NCI-H1930 (cell line): Measurements from ENCODE around the gene OR5K2.

Source experiments
- DNase-seq, 2 experiments: peaks; one replicate each; lab custom pipeline; 2025; lab: John Stamatoyannopoulos, UW

The OR5K2 gene

GRCh38 chr3:98497381-98497780 lies at the start of gene OR5K2:
Gene OR5K2 (plus strand): TSS chr3:98497681. CDS start chr3:98497681, 0 bp downstream.
- no peak for DNase-seq

GRCh38 chr3:98449606-98450193 lies 47.8 kb upstream of the OR5K2 start:
- no peak for DNase-seq

- no peak for DNase-seq
These were observed 47.1 kb upstream of the OR5K2 start for GRCh38 chr3:98450372-98450771.

GRCh38 chr3:98453827-98454226 lies 43.7 kb upstream of the OR5K2 start:
- no peak for DNase-seq

GRCh38 chr3:98454929-98455328 lies 42.6 kb upstream of the OR5K2 start:
- no peak for DNase-seq

DNA sequence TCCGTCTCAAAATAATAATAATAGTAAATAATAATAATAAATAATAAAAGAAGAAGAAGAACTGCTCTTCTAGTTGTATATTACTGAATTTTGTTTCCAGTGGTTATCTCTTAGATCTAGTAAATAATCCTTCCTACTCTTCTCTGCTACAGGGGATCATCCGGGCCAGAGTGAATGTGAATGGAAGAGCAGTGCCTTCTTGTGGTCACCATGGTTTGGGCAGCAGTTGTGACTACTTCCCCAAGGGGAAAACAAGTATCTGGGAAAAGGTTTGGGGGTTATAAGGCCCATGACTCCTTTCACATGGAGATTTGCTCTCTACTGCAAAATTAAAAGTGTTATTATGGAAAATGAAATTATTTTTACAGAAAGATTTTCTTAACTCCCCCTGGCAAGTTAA lies 39.9 kb upstream of the OR5K2 start:
- DNase-seq: no peak

DNA sequence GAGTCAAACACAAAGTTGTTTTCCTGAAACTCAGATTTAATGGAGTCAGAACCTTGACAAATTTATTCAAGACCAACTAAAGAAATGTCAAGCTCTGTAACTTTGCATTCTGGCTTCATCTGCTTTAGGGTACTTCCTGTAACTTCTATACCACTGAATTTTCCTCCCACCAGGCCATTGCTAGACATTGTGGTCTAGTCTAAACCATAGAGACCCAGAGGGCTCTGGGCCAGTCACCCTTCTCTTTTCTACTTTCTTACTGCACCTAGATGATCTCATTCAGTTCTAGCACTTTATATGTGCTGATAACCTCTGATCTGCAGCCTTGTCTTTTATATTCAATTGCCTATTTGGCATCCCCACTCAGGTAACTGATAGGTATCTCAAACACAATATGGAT lies 37.3 kb upstream of the OR5K2 start:
- DNase-seq: no peak

DNA sequence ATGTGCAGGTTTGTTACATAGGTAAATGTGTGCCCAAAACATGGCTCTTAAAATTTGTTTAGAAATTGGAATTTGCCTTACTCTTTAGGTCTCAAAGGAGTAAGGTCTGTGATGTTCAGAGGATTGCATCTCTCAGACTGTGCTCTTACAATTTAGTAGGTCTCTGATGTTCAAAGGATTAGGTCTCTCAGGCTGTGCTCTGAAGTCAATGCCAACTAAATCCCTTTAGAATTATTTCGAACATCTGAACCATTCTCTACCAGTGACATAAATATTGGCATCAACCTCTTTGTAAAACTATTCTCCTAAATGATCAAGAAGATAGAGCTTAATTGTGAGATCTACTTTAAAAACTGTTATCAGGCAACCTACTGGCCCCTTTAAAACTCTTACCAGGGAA lies 34.6 kb upstream of the OR5K2 start, which contains the start of gene OR5K1:
Gene OR5K1, plus strand, starts transcription at position 301 of the 400 bp plus-strand sequence. CDS start 6,376 bp downstream, outside the sequence.
- no peak for DNase-seq

DNA sequence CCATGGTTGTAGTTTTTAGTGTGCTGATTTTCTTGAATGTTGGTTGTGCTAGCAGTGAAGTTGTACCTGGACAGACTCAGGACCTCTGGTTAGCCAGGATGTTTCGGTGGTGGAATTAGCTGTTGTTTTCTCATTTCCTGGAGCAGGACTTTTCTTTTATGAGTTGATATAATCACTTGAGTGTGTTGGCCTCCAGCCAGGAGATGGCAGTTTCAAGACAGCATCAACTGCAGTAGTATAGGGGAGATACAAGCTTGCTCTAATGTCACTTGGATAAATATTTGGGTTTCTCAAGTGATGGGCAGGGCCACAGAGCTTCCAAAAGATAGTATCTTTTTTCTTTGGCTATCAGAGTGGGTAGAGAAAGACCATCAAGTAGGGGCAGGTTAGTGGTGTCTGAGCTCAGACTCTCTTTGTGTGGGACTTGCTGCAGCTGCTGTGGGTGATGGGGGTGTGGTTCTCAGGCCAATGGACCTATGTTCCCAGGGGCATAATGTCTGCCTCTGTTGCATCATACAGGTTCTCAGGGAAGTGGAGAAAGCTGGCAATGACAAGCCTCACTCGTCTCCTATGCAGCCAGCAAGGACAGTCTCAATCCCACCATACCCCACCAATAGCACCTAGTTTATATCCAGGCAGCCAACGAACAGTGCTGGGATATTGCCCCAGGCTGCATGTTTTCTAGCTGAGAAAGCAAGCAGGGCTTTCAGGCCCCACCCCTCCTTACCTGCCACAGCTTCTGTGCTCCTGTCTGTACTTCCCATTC lies 14.6 kb upstream of the OR5K2 start:
- no peak for DNase-seq

GRCh38 chr3:98483626-98484025 lies 13.9 kb upstream of the OR5K2 start:
- no peak for DNase-seq

DNA sequence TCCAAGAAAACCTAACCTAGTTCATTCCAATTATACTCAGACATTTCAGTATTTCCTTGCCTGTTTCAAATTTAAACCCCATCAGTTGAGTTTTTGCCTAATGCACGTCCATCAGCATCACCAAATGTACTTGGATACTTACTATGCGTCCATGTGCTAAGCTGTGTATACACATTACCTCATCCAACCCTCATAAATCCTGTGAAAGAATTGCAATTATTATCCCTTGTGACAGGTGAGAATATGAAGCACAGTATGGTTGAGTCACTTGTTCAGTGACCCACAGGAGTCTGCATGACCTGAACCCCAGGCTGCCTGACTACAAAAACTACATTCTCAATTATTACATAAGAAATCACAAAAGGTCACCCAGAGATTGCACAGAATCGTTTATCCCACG lies 2.5 kb downstream of the OR5K2 start:
- DNase-seq: no peak

DNA sequence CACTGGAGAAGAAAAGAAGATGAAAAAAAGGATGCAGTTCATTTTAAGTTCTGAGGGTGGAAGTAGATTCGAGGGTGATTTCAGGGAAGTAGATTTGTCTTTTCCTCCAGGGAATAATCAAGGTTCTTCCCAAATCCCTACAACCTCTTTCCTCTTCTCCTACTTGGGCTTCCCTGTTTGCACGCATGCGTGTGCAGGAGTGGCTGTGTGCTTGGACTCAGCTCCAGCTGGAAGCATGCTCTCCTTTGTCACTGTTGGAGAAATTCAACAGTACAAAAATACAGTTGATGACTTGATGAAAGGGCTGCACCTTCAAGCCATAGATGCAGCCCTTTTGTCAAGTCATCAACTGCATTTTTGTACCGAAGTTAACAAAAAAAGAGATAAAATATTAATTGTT lies 3.8 kb downstream of the OR5K2 start:
- DNase-seq: no peak

DNA sequence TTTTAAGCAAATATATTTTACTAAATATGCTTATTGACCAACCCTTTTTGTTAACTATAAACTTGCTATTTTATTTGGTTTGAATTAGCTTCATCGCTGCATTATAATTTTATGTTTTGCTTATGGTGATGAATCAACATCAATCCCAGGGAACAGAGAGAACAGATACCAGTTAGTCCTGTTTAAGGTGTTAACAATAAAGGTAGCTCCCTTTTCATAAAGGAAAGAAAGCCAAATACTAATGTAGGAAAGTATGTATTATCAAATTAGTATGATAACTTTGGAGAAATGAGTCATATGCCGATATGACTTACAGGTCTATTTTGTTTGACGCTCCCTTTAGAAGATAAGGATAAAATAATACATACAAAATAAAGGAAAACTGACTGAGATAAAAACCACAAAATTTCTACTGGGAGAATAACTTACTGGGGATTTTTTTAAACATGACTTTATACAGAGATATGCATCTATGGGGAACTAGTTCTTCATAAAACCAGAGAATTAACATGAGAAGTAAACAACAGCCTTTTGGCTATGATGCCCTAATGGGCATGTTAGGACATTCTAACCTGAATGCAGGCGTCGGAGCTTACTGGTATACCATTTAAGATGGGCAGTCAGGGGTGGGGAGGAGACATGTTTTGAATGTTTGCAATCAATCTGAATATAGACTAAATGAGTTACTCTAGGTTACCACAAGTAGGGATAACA lies 4.5 kb downstream of the OR5K2 start:
- DNase-seq: no peak

DNA sequence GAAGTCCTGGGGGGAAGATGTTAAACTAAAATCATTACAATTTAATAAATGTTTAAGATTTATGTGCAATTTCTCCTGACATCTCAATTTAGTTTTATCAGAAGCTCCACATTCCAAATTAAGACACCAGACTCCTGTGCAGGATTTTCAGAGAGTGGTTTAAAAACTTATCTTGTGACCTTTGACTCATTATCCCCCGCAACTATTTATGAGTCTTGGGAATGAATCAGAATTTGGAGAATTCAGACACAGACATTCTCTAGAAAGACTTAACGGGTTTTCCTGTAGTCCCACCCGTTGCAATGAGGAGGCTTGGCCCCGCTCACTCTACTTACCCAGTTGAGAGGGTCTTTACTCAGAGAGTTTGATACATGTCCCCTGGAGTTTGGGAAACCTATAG lies 7.1 kb downstream of the OR5K2 start:
- DNase-seq: no peak

DNA sequence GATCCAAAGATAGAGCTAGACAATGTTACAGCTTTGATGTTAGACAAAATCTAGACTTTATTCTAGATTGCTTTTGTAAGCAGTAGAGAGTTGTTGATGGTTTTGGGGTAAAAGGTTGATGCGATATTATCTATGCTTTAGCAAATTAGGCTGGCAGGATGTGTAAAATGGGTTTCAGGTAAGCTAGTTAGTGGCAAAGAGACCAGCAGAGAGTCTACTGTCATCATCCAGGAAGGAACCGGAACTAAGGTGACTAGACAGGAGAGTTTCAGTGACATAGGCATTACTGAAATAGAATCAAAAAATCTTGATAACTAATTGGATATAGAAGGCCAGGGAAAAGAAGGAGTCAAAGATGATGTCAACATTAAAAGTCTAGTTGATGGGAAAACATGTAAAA lies 11.1 kb downstream of the OR5K2 start:
- no peak for DNase-seq

- no peak for DNase-seq
These were observed 15.1 kb downstream of the OR5K2 start for GRCh38 chr3:98512576-98512975.

DNA sequence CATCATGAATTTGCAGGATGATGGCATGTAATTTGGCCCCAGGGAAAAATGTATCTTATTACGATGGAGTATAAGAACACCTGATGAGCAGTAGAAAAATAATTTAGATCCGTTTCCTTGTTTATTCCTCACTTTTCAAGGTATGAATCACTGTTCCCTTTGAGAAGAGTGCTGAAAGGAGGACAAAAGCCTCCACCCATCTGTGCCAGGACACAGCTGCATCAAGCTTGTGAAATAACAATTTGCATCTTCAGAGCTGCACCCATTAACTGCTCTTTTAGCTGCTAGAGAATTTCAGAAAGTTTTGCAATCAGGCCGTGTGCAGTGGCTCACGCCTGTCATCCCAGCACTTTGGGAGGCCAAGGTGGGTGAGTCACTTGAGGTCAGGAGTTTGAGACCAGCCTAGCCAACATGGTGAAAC lies 15.6 kb downstream of the OR5K2 start:
- no peak for DNase-seq

GRCh38 chr3:98513736-98514135 lies 16.3 kb downstream of the OR5K2 start:
- DNase-seq: no peak

- DNase-seq: no peak
These were observed 17.5 kb downstream of the OR5K2 start for GRCh38 chr3:98514948-98515347.

DNA sequence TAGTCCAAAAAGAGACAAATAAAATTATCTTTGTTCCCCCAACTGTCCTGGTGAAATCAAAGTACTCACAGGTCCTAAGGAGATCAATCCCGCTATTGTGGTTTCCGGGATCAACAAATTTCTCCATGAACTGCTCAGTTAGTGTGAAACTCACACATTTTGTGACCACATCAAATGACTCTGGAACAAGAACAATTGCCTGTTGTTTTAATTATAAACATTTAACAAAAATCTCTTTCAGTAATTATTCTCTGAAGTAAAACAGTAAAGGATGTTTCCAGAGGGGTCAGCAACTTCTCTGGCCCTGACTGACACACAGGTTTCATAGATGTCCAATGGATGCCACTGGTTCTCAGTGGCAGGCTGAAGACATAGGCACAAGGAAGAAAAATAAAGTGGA lies 21.3 kb downstream of the OR5K2 start:
- DNase-seq: no peak

DNA sequence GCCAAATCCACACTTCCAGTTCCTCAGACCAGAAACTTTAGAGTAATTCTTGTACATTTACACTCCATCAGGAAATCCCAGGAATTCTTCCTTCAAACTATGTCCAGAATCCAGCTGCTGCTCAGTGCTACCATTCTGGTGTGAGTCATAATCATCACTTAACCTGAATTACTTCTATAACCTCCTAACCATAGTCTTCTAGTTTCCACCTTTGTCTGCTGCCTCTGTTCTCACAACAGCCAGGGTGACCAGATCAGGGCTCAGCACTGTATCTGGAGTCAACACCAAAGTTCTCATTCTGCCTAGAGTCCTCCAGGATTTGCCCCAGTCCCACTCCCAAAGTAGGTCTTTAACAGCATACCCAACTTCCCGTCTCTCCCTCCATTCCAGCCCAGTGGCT lies 21.9 kb downstream of the OR5K2 start:
- DNase-seq: no peak

GRCh38 chr3:98521897-98522543 lies 24.5 kb downstream of the OR5K2 start:
- DNase-seq: no peak
